Fibroblast of lung (primary cell): Measurements from ENCODE around the gene PLCXD1.
"Not testable (repeated sequence)": the region's sequence is repeated elsewhere in the genome, so short reads cannot be mapped to it uniquely, and the experiment has no call there.

Source experiments
- EZH2 ChIP-seq: IDR thresholded peaks from 2 replicates; pipeline ENCODE4 v1.5.1; 2012; ENCODE audit warnings: low read length, control low read depth, mild to moderate bottlenecking; ENCODE audit errors: missing control alignments
- TF ChIP-seq, protein P1 (sequence below), 2 donors: IDR thresholded peaks in 1 of 2; conservative IDR thresholded peaks in 1 of 2; 1 replicate in 1 of 2; 2 replicates in 1 of 2; pipeline ENCODE4 v1.5.1; 2011 to 2012; ENCODE audit warnings: low read length in 2 of 2, control low read depth in 1 of 2, inconsistent platforms in 1 of 2, low read depth in 1 of 2, mild to moderate bottlenecking in 1 of 2

DNA sequence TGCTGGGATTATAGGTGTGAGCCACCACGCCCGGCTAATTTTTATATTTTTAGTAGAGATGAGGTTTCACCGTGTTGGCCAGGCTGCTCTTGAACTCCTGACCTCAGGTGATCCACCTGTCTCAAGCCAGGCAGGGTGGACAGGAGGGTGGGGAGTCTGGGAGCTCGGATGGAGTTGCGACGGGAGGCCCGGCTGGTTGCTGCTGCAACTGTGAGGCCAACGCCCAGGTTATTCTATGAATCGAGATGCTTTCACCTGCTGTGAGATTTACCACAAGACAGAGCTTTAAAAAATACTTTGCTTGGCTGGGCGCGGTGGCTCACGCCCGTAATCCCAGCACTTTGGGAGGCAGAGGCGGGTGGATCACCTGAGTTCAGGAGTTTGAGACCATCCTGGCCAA, 24.1 kb upstream of the PLCXD1 start:
- TF ChIP-seq, protein P1, sequence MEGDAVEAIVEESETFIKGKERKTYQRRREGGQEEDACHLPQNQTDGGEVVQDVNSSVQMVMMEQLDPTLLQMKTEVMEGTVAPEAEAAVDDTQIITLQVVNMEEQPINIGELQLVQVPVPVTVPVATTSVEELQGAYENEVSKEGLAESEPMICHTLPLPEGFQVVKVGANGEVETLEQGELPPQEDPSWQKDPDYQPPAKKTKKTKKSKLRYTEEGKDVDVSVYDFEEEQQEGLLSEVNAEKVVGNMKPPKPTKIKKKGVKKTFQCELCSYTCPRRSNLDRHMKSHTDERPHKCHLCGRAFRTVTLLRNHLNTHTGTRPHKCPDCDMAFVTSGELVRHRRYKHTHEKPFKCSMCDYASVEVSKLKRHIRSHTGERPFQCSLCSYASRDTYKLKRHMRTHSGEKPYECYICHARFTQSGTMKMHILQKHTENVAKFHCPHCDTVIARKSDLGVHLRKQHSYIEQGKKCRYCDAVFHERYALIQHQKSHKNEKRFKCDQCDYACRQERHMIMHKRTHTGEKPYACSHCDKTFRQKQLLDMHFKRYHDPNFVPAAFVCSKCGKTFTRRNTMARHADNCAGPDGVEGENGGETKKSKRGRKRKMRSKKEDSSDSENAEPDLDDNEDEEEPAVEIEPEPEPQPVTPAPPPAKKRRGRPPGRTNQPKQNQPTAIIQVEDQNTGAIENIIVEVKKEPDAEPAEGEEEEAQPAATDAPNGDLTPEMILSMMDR (conservative IDR thresholded peaks at IDR 0.05 in 1 of 2, IDR thresholded peaks at IDR 0.05 in 1 of 2; ENCODE audit: low read depth in 1 of 2, low read length in 2 of 2) = not testable (repeated sequence)
- TF ChIP-seq EZH2 = not testable (repeated sequence)
